Measurements from ENCODE around the gene SMIM15. TPM values are rescaled to one million over a fixed set of nuclear protein-coding genes. Genes with fewer than 3 reads are reported as not detected.
A peak's percentile ranks its signal among the peaks of the same experiment; 100 is the strongest.

Gene SMIM15
- total RNA-seq, 1 donor from 2014 or later = 58.7 TPM

- no peak for DNase-seq
These were observed 3.2 kb downstream of the SMIM15 start for GRCh38 chr5:61159070-61159469.

DNA sequence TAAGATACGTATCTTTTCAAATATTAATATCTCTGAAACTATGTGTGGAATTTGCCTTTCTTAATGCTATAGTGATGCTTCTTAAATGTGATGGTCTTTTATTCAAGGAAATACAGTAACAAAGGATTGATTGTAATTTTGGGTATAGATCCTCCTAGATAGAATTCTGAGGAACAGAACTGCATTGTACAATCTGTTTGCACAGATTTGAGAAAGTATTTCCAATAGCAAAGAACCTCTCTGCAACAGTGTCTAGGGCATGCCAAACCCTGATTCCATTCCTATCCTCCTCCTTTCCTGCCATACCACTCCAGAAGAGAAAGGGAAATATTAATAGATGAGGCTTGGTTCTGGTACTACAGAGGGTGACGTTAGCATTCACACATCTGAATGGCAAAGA is 10.4 kb downstream of the SMIM15 start:
- DNase-seq = no peak

DNA sequence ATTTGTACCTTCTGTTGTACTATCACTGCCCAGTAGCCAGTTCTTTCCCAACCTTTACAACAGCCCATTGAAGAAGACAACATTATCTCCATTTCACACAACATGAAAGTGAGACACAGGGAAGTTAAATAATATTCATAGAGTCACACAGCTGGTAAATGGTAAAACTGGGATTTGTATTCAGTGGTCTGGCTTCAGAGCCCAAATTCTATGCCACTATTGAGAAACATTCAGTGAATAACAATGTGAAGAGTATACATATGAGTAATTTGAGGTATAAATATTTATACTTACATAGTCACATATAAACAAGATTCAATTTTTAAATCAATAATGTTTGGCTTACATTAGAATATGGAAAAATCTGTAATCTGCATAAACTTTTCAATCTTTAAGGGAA is 13.8 kb downstream of the SMIM15 start:
- DNase-seq = no peak

DNA sequence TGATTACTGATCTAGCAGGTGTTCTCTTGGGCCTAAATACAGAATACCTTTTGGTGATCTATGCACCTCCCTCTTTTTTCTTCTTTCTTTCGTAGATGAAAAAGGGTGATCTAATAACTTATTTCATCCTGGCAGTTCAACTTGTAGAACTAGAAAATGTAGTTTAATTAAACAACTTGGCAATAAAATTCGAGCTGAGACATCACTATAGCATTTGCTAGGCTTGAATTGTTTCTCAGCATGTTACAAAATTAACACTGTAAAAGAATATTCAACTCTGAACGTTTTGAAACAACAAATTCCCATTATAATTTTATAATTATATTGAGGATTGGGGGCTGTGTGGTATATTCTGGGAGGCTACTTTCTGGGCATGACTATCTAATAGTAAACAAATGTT is 19.5 kb downstream of the SMIM15 start:
- no peak for DNase-seq

GRCh38 chr5:61142391-61142790 is 19.9 kb downstream of the SMIM15 start:
- DNase-seq = no peak

- DNase-seq = no peak
These were observed 20.5 kb downstream of the SMIM15 start for GRCh38 chr5:61141801-61142200.

DNA sequence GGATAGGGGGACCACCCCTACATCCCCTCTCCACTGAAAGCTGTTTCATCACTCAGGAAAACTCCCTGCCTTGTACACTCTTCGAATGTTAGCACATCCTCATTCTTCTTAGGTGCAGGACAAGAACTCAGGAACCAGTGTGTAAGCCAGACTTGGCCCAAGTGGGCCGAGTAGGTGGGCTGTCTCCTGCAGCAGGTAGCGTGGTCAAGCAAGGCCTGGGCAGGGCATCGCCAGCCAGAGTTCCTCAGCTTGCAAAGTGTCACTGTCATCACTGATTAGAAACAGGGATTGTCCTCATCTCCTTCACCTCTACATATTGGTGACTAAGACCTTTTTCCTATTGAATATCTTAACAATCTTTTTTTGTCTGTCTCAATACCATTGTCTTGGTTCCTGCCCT is 22.3 kb downstream of the SMIM15 start:
- DNase-seq = no peak

DNA sequence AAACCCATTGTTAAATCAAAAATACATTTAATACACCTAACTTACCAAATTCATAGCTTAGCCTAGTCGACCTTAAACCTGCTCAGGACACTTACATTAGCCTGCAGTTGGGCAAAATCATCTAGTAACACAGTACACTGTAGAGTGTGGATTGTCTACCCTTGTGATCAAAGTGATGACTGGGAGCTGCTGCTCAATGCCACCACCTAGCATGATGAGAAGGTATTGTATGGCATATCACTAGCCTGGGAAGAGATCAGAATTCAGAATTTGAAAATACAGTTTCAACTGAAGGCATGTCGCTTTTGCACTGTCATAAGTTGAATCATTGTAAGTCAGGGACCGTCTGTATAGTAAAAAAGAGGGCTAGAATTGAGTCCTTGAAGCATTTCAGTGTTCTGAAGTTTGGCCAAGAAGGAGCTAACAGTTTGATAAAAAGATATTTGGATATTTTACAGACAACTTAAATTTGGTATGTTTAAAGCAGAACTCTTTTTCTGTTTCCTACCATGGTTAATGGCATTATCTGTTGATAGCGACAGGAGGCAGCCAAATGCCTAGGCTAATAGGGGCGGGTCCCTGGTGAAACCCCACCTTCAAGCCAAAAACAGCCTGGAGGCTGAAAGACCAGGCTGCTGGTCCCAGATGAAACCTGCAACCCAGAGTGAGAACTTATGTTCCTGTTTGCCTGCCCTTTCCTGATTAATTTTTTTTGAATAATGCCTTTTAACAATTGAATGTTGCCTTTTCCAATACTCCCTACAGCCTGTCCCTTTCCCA is 23.0 kb downstream of the SMIM15 start:
- peak; percentile 25 for DNase-seq

- no peak for DNase-seq
These were observed 24.4 kb downstream of the SMIM15 start for GRCh38 chr5:61137835-61138234.

DNA sequence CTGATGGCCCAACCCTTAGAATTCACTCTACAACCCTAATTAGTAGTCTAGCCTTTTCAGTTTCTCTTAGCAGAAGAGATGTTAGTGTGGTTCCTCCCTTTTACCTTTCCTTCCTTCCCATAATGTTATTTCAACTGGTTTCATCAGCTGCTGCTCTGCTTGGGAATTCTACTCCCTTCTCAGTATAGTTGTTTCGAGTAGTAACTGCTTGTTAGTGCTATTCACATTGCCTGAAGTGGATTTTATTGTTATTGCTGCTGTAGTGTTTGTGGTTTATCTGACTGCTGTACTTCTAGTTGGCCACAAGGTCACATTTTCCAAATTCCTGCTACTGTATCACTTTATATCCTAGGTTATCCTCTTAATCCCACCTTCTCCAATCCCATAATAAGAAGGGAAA is 29.7 kb downstream of the SMIM15 start:
- DNase-seq = no peak

DNA sequence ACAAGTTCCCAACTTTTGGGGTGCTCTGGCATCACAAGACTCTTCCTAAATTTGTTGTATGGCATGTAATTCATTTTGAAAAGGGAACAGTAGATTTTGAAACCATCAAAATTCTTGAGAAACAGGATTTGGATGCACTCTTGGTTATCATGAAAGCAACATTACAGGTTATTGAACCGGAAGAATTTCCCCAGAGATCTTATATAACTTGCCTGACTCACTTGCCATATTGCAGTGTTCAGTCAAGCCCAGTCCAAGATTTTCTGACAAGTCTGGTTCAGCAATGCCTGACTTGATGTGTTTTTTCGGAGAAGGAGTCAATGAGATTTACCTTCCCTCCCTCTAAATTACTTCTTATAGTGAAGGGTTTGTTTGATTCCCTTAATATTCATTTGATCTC is 32.0 kb downstream of the SMIM15 start:
- no peak for DNase-seq

GRCh38 chr5:61123145-61123544 is 39.1 kb downstream of the SMIM15 start:
- no peak for DNase-seq

DNA sequence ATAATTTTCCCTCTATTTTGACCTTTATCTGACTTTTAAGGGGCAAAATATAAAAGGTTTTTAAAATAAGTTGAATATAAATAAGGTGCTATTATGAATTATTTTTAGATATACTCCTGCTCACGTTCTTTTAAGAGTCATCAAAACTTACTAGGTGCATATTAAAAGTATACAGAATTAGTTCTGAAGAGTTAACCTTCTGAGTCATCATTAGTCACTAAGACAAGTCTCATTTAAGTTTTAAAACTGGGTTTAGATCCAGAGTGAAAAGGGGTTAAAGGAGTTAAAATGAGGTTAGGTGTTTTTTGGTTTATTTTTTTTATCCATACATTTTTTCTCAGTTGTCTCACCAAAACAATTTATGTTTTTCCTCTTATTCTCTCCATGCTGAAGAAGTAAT is 41.7 kb downstream of the SMIM15 start:
- no peak for DNase-seq

- DNase-seq = no peak
These were observed 43.2 kb downstream of the SMIM15 start for GRCh38 chr5:61119066-61119465.

DNA sequence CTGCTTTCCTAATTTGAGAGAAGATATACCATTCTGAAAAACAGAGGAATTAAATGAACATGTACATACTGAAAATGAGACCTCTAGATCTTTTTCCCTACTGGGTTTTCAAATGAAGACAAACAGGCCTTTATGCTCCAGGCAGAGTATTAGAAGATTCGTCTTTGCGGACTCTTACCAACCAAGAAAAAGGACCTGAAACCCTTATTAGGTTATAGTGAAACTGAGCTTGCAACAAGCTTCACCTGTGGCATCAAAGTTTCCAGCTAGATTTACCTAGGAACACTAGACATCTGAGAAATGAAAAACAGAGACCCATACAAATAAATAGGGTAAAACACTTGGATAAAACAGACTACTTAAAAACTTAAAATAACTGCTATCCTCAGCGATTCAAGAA is 46.3 kb downstream of the SMIM15 start:
- no peak for DNase-seq

DNA sequence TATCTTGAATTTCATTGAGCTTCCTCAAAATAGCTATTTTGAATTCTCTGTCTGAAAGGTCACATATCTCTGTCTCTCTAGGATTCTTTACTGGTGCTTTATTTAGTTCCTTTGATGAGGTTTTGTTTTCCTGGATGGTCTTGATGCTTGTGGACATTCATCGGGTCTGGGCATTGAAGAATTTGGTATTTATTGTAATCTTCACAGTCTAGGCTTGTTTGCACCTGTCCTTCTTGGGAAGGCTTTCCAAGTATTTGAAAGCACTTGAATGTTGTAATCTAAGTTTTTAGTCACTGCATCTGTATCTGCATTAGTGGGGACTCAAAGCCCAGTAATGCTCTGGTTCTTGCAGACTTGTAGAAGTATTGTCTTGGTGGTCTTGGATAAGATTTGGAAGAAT is 47.8 kb downstream of the SMIM15 start:
- no peak for DNase-seq

Other genes with a start within 250 kb of the SMIM15 start
- gene ERCC8, start 217.4 kb downstream of the SMIM15 start, total RNA-seq = 23.3 and 23.9 TPM in 2 replicates
- 18.1 and 19.2 TPM in 2 replicates for gene NDUFAF2, start 217.3 kb downstream of the SMIM15 start, total RNA-seq
- gene ZSWIM6, start 169.8 kb upstream of the SMIM15 start, total RNA-seq = 9.4 and 11.6 TPM in 2 replicates